IMR-90 (cell line): Measurements from ENCODE around the gene SPATA2L. TPM values are rescaled to one million over a fixed set of nuclear protein-coding genes. Genes with fewer than 3 reads are reported as not detected.

Experiments used
- ATAC-seq: fragments of 200-7000 bp; cut with Tn5 transposase; 2 replicates; pipeline ENCODE4 v1.9.1; 2020; ENCODE audit warnings: low read depth, mild to moderate bottlenecking, moderate library complexity
- BruUV-seq: library from RNA; stranded (reverse); fragments of 400-500 nt; replicated peaks from 2 replicates; lab custom pipeline; 2021; lab: Mats Ljungman, UMichigan
- CTCF ChIA-PET: fragments of 300-600 bp; formaldehyde crosslinking; extraction: SDS; loops from one replicate; lab custom pipeline; 2021; ENCODE audit warnings: antibody characterized with exemption; lab: Yijun Ruan, JAX
- POLR2A ChIA-PET: fragments of 300-600 bp; sonication (Branson Sonifier 250); formaldehyde crosslinking; loops from one replicate; lab custom pipeline; 2022; ENCODE audit warnings: antibody characterized with exemption; ENCODE audit not compliant: unreplicated experiment; lab: Charles Lee
- DNase-seq: peaks from one replicate; pipeline ENCODE4 v3.0.0; 2013
- H2AFZ ChIP-seq: replicated peaks from 2 replicates; pipeline ENCODE3; 2013; ENCODE audit warnings: low read length, mild to moderate bottlenecking; ENCODE audit not compliant: poor library complexity
- H2AK5ac ChIP-seq: 2 replicates; pipeline ENCODE4 v1.6.1; 2013; ENCODE audit warnings: low read depth, low read length, inconsistent platforms
- H2AK9ac ChIP-seq: replicated peaks from 2 replicates; pipeline ENCODE3; 2013; ENCODE audit warnings: mild to moderate bottlenecking, low read depth, low read length, moderate library complexity; ENCODE audit not compliant: poor library complexity
- H2BK120ac ChIP-seq: 2 replicates; pipeline ENCODE4 v1.6.1; 2013; ENCODE audit warnings: low read depth, low read length, inconsistent platforms
- H2BK15ac ChIP-seq: 3 replicates; pipeline ENCODE4 v1.6.1; 2013; ENCODE audit warnings: low read depth, low read length, inconsistent platforms
- H2BK20ac ChIP-seq: 2 replicates; pipeline ENCODE4 v1.6.1; 2013; ENCODE audit warnings: low read depth, mild to moderate bottlenecking, inconsistent platforms, low read length, moderate library complexity
- H2BK5ac ChIP-seq: 2 replicates; pipeline ENCODE4 v1.6.1; 2013; ENCODE audit warnings: mild to moderate bottlenecking, low read depth, low read length, inconsistent platforms; ENCODE audit not compliant: poor library complexity, severe bottlenecking
- H3K14ac ChIP-seq: replicated peaks from 2 replicates; pipeline ENCODE4 v1.6.1; 2013; ENCODE audit warnings: low read depth, low read length, inconsistent platforms
- H3K18ac ChIP-seq: 2 replicates; pipeline ENCODE4 v1.6.1; 2013; ENCODE audit warnings: low read depth, low read length, control low read depth
- H3K23ac ChIP-seq: 2 replicates; pipeline ENCODE4 v1.6.1; 2013; ENCODE audit warnings: low read depth, low read length, inconsistent platforms
- H3K27ac ChIP-seq: 2 replicates; pipeline ENCODE4 v1.5.1; 2013; ENCODE audit warnings: mild to moderate bottlenecking, control low read depth, low read length; ENCODE audit not compliant: insufficient read depth
- H3K27me3 ChIP-seq: 2 replicates; pipeline ENCODE4 v1.6.1; 2013; ENCODE audit warnings: low read length; ENCODE audit not compliant: control insufficient read depth, insufficient read depth
- H3K36me3 ChIP-seq: 2 replicates; pipeline ENCODE4 v1.6.1; 2013; ENCODE audit warnings: low read length, mixed read lengths; ENCODE audit not compliant: control insufficient read depth, insufficient read depth
- H3K4ac ChIP-seq: 2 replicates; pipeline ENCODE4 v1.6.1; 2013; ENCODE audit warnings: low read depth, low read length, inconsistent platforms
- H3K4me1 ChIP-seq: 2 replicates; pipeline ENCODE4 v1.6.1; 2013; ENCODE audit warnings: low read length, mixed read lengths; ENCODE audit not compliant: control insufficient read depth, insufficient read depth
- H3K4me2 ChIP-seq: 2 replicates; pipeline ENCODE4 v1.6.1; 2013; ENCODE audit warnings: low read depth, mild to moderate bottlenecking, control low read depth, low read length, moderate library complexity
- H3K4me3 ChIP-seq: 2 replicates; pipeline ENCODE4 v1.5.1; 2013; ENCODE audit warnings: low read depth, mild to moderate bottlenecking, control low read depth, low read length, moderate library complexity; ENCODE audit not compliant: insufficient read depth
- H3K56ac ChIP-seq: 2 replicates; pipeline ENCODE4 v1.6.1; 2013; ENCODE audit warnings: low read length, inconsistent platforms; ENCODE audit not compliant: insufficient read depth; ENCODE audit errors: extremely low read depth
- H3K79me1 ChIP-seq, 2 experiments: 2 replicates each; pipeline ENCODE4 v1.6.1; 2013; ENCODE audit warnings: low read length in 2 of 2, inconsistent platforms in 1 of 2, low read depth in 1 of 2
- H3K9ac ChIP-seq: 2 replicates; pipeline ENCODE4 v1.6.1; 2013; ENCODE audit warnings: low read depth, low read length, control low read depth
- H3K9me1 ChIP-seq: 2 replicates; pipeline ENCODE4 v1.6.1; 2013; ENCODE audit warnings: low read length, inconsistent platforms; ENCODE audit not compliant: insufficient read depth
- H3K9me3 ChIP-seq: 2 replicates; pipeline ENCODE4 v1.6.1; 2013; ENCODE audit warnings: low read length; ENCODE audit not compliant: control insufficient read depth, insufficient read depth
- H4K20me1 ChIP-seq: 2 replicates; pipeline ENCODE4 v1.6.1; 2013; ENCODE audit warnings: low read length, inconsistent platforms; ENCODE audit not compliant: insufficient read depth
- H4K5ac ChIP-seq: 2 replicates; pipeline ENCODE4 v1.6.1; 2013; ENCODE audit warnings: mild to moderate bottlenecking, low read depth, low read length, control low read depth
- H4K8ac ChIP-seq, 2 experiments: 2 replicates each; pipeline ENCODE4 v1.6.1; 2013; ENCODE audit warnings: low read depth in 2 of 2, low read length in 2 of 2, control low read depth in 1 of 2, inconsistent platforms in 1 of 2
- H4K91ac ChIP-seq: 2 replicates; pipeline ENCODE4 v1.6.1; 2013; ENCODE audit warnings: low read depth, low read length, inconsistent platforms; ENCODE audit not compliant: insufficient read depth
- BHLHE40 ChIP-seq: fragments of 150-350 bp; IDR thresholded peaks from 2 replicates; pipeline ENCODE4 v1.6.1; 2016; ENCODE audit warnings: mild to moderate bottlenecking, low read depth, low read length
- CTCF ChIP-seq: conservative IDR thresholded peaks from 2 replicates; pipeline ENCODE4 v1.5.1; 2012; ENCODE audit warnings: mild to moderate bottlenecking, low read depth, low read length, improper control_type of control experiment
- NFE2L2 ChIP-seq: fragments of 150-350 bp; IDR thresholded peaks from 2 replicates; pipeline ENCODE4 v1.6.1; 2016; ENCODE audit warnings: low read depth, mild to moderate bottlenecking, low read length
- POLR2A ChIP-seq: IDR thresholded peaks from 2 replicates; pipeline ENCODE4 v1.6.1; 2012; ENCODE audit warnings: mild to moderate bottlenecking, low read depth, low read length
- RAD21 ChIP-seq: IDR thresholded peaks from 2 replicates; pipeline ENCODE4 v1.6.1; 2012; ENCODE audit warnings: low read length, improper control_type of control experiment
- WGBS, 2 experiments: methylation state at CpG; one replicate each; pipeline versions ENCODE4 v1.1.5 to v1.1.7; 2013; ENCODE audit warnings: missing lambda C conversion rate in 2 of 2; ENCODE audit not compliant: insufficient read length in 1 of 2; ENCODE audit errors: extremely low coverage in 2 of 2; 5-methylcytosine and 5-hydroxymethylcytosine counted together
- dilution Hi-C: fragments of 300-500 bp; cut with HindIII; formaldehyde crosslinking; loops from one replicate; pipeline ENCODE4 v1.14.3; 2018; ENCODE audit warnings: low sequenced_read_pairs; ENCODE audit not compliant: unreplicated experiment
- in situ Hi-C: fragments of 300-500 bp; cut with MboI; formaldehyde crosslinking; loops from 3 replicates; pipeline ENCODE4 v1.14.3; 2019; ENCODE audit warnings: low sequenced_read_pairs, inconsistent platforms, mixed read lengths
- intact Hi-C: fragments of 100-400 bp; cut with micrococcal nuclease; formaldehyde crosslinking; loops from 2 replicates; pipeline ENCODE4 v1.10.0; 2022
- polyA plus RNA-seq, 3 experiments: library from polyadenylated mRNA; depleted of rRNA; stranded (reverse); fragments of >200 nt; gene quantifications; 2 replicates each; pipeline ENCODE4 v1.2.3, GENCODE V29; 2012; ENCODE audit warnings: low replicate concordance in 1 of 3
- total RNA-seq: library from RNA; depleted of rRNA; stranded (reverse); fragments of >200 nt; gene quantifications from 2 replicates; pipeline ENCODE4 v1.2.3, GENCODE V29; 2012

Gene SPATA2L
- total and polyA plus RNA-seq, 2 of the 4 experiments (the other 2 are of a cell fraction) = 4.8 to 6.9 TPM

- H4K20me1 ChIP-seq = no peaks in the 10 kb centered on the region; the same call in 1 of the 2 replicates
- no peak overlapping the region for H2AK5ac ChIP-seq
- H3K4me3 ChIP-seq = no peak overlapping the region
- H3K18ac ChIP-seq = no peak overlapping the region
- no peak overlapping the region for H3K4ac ChIP-seq
- H2BK120ac ChIP-seq = no peak overlapping the region
- ATAC-seq = no peak
- H2AFZ ChIP-seq = no peak overlapping the region
- WGBS, 2 experiments = no CpG with 5 or more reads among the region's 1 CpG
- H3K14ac ChIP-seq = no peak overlapping the region
- H3K23ac ChIP-seq = no peak overlapping the region
- H3K27me3 ChIP-seq = no peaks in the 10 kb centered on the region
- no peak overlapping the region for H3K27ac ChIP-seq
- ChIA-PET CTCF (interaction anchor here (1.5 kb wide), 1 partner anchor 14 kb away, joined by 3 read pairs; no protein-coding TSS in a partner anchor), POLR2A (no interaction called here)
- H3K4me1 ChIP-seq = peaks cover 3% of the 10 kb centered on the region
- H4K91ac ChIP-seq = no peak overlapping the region
- no peak overlapping the region for H4K8ac ChIP-seq
- in situ Hi-C loops (no loop called here), intact Hi-C loops (no loop called here), dilution Hi-C loops (no loop called here)
- H3K9ac ChIP-seq = no peak overlapping the region
- H4K5ac ChIP-seq = no peak overlapping the region
- peaks cover 3% of the 10 kb centered on the region; the same call in 1 of the 2 replicates for H3K9me3 ChIP-seq
- no peak overlapping the region for H2AK9ac ChIP-seq
- H2BK20ac ChIP-seq = no peak overlapping the region
- H3K56ac ChIP-seq = no peak overlapping the region
- BruUV-seq = no TSS peak
- H3K79me1 ChIP-seq = peaks cover 28 to 32% of the 10 kb centered on the region in 2 experiments
- H3K9me1 ChIP-seq = peaks cover 6% of the 10 kb centered on the region; the same call in 1 of the 2 replicates
- no peak for TF ChIP-seq CTCF
- no peak for TF ChIP-seq NFE2L2
- no peak for TF ChIP-seq POLR2A
- TF ChIP-seq RAD21 = no peak
- TF ChIP-seq BHLHE40 = no peak
- H3K36me3 ChIP-seq = peaks cover 12% of the 10 kb centered on the region
- DNase-seq = no peak
- no peak overlapping the region for H2BK15ac ChIP-seq
- H2BK5ac ChIP-seq = no peak overlapping the region
- H3K4me2 ChIP-seq = no peak overlapping the region
These were observed 15.6 kb downstream of the SPATA2L start for GRCh38 chr16:89685916-89686315.
